Retinal pigment epithelial cell (primary cell): Measurements from ENCODE around the gene PRKACA.

Experiments
- DNase-seq: peaks from one replicate; pipeline ENCODE4 v3.0.0-alpha.2; 2010; ENCODE audit warnings: low read depth
- H3K4me3 ChIP-seq: 2 replicates; pipeline ENCODE4 v1.5.1; 2011; ENCODE audit warnings: mild to moderate bottlenecking, low read length, control low read depth, moderate library complexity
- TF ChIP-seq, protein P1 (sequence below): conservative IDR thresholded peaks from 2 replicates; pipeline ENCODE4 v1.5.1; 2011; ENCODE audit warnings: low read depth, low read length, control low read depth, inconsistent platforms

The PRKACA gene

GRCh38 chr19:14059652-14060155 lies 57.9 kb downstream of the PRKACA start:
- DNase-seq, result no peak
- TF ChIP-seq, protein P1, sequence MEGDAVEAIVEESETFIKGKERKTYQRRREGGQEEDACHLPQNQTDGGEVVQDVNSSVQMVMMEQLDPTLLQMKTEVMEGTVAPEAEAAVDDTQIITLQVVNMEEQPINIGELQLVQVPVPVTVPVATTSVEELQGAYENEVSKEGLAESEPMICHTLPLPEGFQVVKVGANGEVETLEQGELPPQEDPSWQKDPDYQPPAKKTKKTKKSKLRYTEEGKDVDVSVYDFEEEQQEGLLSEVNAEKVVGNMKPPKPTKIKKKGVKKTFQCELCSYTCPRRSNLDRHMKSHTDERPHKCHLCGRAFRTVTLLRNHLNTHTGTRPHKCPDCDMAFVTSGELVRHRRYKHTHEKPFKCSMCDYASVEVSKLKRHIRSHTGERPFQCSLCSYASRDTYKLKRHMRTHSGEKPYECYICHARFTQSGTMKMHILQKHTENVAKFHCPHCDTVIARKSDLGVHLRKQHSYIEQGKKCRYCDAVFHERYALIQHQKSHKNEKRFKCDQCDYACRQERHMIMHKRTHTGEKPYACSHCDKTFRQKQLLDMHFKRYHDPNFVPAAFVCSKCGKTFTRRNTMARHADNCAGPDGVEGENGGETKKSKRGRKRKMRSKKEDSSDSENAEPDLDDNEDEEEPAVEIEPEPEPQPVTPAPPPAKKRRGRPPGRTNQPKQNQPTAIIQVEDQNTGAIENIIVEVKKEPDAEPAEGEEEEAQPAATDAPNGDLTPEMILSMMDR, result no peak
- H3K4me3 ChIP-seq, result no peak overlapping the region

DNA sequence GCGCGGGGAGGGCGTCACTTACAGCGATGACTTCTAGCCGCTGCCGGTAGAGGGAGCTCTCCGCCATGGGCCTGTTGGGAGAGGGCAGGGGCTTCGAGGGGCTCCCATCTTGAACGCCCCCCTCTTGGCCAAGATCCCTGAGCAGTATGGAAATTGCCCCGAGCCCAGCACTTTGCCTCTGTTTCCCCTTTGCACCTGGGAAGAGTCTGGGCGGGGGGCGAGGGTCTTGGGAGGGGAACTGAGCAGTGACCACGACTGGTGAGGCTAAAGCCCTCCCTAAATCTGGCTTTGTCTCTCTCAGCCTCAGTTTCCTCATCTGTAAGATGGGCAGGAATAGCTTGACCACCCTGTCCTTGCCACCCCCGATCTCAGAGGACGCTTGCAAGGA lies 58.5 kb downstream of the PRKACA start:
- H3K4me3 ChIP-seq, result no peak overlapping the region
- DNase-seq, result no peak
- TF ChIP-seq, protein P1, result peak; percentile 85

GRCh38 chr19:14058182-14059092 lies 59.1 kb downstream of the PRKACA start:
- TF ChIP-seq, protein P1, result no peak
- no peak for DNase-seq
- H3K4me3 ChIP-seq, result no peak overlapping the region

GRCh38 chr19:14056741-14057356 lies 60.7 kb downstream of the PRKACA start:
- DNase-seq, result no peak
- TF ChIP-seq, protein P1, result no peak
- H3K4me3 ChIP-seq, result no peak overlapping the region

- TF ChIP-seq, protein P1, result no peak
- no peak overlapping the region for H3K4me3 ChIP-seq
- DNase-seq, result no peak
Measured at GRCh38 chr19:14056069-14056666, 61.4 kb downstream of the PRKACA start.

DNA sequence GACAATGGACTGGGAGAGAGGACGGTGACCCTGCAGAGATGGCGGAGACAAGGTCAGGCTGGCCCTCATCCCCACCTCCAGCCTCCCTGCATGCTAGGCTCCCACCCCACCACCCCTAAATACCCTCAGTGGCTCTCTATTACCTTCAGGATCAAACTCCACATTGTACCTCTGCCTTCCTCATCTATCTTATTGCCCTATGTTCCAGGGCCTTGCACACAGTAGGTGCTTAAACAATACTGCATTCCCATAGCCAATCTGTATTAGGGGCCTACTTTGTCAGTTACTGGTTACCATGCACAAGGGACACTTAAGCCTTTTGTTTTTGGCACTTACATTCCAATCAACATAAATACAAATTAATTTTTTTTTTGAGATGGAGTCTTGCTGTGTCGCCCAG lies 62.2 kb downstream of the PRKACA start:
- TF ChIP-seq, protein P1, result no peak
- no peak for DNase-seq
- no peak overlapping the region for H3K4me3 ChIP-seq
